NCI-H1092 (cell line): ENCODE data around the gene POLR1C.
"Not testable (repeated sequence)": the region's sequence is repeated elsewhere in the genome, so short reads cannot be mapped to it uniquely, and the experiment has no call there.

Source experiments
- DNase-seq: peaks from one replicate; lab custom pipeline; 2025; lab: John Stamatoyannopoulos, UW

The POLR1C gene

DNA sequence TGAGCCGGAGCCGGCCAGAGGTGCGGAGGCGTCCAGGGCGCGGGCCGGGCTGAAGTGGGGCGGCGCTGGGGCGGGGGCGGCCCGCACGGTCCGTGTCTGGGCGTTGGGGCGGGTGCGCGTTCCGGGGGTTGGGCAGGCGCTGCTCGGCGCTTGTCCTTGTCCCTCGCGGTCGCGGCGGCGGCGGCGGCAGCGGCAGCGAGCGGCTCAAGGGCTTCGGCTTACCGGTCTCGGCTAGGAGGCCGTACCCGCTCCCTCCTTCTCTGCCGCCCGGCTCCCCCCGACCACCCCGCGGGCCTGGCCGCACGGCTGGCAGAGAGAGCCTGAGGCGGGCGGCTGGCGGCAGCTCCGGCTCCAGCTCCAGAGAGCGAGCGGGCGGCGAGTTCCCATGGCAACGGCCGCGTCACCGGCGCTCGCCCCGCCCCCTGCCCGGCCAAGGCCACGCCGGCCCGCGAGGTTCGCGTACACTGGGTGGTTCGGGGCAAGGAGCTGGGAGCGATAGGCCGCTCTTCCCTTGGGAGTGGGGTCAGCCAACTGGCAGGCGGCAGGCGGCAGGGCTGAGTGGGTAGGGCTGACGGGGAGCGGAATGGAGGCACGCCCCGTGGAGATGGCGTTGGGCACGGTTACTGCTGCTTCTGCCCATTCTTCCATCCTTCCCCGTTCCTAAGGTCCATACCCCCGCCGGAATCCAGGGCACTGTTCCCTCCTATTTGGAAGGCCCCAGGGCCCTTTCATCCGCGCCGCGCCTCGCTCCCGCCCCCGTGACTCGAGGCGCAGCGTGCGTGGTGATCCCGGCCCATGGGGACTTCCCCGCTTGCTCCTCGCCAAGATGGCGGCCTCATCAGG is 6.7 kb upstream of the POLR1C start, which contains the start of gene LRRC73:
Gene LRRC73, minus strand, starts transcription at position 363 of the 843 bp plus-strand sequence. CDS start 561 bp downstream, outside the sequence.
- DNase-seq = peak; percentile 82

DNA sequence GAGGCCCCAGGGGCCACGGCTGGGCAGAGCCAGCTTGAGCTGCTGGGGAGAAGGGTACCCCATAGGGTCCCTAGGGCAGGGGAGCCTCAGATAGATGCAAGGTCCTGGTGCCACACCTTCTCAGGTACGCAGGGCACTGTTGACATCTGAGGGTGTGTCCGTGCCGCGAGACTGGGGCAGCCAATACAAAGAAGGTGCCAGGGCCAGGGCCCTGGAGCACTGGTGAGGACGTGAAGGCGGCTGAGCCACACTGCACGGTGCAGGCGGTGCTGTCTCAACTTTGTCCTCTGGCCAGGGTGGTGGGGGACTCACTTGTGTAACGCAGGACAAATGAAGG is 6.1 kb upstream of the POLR1C start:
- DNase-seq = no peak

DNA sequence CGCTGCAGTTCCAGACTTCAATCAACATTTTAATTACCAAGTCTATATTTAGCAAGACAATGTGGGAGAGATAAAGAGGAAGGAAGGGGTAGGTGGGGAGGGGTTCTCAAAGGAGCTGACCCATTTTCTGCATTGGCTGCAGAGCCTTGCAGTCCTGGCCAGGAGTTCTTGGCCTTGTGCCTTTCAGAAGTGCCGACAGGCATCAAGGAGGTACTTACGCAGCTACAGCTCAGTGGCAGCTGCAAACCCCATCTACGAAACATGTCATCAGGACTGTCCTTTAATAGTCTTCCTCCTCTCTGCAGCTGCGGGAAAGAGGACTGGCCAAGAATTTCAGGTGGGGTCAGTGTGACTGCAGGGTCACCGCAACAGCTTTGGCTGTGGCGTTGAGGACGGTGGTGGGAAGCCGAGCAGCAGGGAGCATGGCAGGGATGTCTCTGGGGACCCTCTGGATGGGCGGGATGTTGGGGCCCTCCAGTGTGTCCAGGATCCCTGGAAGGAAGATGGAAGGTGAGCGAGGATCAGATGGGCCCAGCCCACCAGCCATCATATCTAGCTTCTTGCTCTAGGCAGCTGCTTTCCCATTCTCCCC is 5.0 kb upstream of the POLR1C start:
- no peak for DNase-seq

DNA sequence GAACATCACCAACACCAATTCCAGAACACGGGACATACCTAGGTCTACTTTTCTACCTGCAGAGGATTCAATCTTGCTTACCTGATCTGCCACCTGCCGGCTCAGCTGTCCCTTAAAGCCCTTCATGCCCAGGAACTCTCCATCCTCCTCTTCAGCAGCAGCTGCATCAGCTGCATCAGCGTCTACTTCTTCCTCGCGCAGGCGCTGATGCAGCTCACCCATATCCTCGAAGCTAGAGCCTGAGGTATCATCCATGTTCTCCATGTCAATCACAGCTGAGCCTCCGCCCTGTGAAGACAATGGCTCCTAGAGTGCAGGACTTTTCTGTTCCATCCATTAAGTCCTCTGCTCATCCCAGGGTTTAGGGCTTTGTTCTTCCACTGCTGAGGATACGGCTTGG is 1.1 kb upstream of the POLR1C start:
- no peak for DNase-seq

DNA sequence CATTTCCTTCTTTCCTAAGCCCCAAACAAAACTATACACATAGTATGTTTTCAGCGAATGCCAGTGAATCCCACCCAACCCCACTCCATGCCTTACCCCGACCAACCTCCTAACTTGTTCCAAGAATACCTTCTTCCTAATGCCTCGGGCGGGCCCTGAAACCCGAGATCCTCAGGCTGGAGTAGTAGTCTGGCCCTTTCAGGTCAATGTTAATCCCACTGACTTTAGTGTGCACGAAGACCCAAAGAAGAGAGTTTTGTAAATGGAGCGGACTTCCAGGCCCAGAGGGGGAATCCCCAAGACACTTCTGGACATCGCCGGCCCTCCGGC is 557 bp upstream of the POLR1C start:
- DNase-seq = no peak

DNA sequence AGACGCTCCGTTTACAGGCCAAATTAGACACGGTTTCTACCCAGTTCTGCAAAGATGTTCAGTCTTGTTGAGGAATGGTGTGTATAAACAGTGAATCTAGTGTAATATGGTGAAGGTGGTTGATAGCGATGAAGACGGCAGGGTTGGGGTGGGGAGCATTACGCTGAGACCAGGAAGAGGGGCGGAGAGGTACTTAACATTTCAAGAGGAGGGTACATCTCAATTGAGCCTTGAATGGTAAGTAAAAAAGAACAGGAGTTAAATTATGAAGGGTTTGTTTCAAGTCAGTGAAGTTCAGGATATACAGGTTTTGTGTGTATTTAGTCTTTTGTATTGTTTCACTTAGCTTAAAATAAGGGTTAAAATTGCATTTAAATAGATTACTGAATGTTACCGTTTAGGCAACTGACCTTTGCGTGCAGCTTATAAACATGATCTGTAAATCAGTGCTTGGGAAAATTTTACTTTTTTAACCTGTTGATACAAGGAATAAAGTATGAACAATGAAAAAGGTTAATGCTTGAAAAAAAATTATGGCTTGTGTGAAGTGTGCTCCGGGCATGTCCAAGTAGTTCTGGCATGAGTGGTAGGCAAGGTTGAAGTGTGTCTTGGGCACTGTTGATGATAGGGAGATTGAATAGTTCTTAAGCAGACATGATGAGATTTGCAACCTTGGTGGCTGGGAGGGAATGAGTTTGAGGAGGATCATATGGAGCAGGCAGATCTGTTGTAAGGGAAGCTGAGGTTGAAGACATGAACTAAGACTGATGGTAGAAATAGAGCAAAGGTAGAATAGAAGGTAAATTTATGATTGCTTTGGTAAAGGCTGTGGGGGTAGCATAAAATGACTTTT is 842 bp downstream of the POLR1C start:
- DNase-seq = no peak

DNA sequence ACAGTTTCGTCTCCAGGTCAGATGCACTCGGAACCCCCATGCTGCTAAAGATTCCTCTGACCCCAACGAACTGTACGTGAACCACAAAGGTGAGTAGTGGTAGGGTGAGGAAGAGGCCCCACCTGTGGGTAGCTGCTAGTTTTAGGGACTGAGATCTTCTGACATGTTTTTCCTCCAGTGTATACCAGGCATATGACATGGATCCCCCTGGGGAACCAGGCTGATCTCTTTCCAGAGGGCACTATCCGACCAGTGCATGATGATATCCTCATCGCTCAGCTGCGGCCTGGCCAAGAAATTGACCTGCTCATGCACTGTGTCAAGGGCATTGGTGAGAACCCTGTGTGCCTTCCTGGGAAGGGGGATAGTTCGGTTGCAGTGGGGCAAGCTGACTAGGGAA is 3.2 kb downstream of the POLR1C start:
- no peak for DNase-seq

DNA sequence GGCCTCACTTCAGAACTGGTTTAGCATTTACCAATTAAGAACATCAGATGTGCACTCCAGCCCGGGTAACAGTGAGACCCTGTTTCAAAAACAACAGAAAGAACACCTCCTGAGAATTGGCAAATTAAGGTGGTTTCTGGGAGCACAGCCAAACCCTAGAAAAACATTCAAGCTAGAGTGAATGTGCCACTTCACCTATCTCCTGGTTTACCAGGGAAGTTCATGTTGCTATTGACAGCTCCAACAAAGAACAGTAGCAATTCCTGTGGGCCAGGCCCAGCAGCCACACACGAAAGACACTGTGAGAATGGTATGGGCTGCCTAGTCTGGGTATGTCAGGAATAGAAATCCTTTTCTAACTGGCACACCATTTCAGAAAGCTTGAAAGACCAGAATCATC is 4.9 kb downstream of the POLR1C start:
- peak; percentile 51 for DNase-seq

DNA sequence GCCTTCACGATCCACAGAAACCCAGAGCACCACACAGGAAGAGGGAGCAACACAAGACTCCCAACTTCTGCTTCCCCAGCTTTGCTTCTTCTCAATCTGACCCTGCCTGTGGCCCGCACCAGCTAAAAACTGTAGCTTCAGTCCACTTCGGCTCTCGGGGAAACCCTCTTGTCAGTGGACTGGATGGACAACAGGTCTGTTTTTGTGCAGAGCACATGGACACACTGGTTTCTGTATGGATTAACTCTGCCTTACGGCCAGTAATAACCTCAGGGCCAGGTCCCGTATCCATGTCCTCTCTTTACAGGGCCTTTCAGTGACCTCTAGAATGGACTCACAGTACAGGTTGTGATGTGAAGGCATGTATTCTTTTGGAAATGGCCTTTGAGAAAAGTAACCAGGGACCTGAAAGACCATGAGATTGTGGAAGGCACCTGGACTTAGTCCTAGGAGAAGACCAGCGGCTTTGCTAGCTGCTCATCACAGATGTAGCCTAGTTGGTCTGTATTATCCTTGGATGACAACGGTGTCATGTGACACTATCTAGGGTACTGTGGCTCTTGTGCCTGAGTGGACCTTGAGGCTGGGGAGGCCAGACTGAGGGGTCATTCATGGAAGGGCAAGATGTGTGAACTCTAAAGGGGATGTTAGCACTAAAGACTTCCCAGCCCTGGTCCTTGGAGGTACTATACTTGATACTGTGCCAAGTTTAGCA is 5.8 kb downstream of the POLR1C start:
- no peak for DNase-seq

DNA sequence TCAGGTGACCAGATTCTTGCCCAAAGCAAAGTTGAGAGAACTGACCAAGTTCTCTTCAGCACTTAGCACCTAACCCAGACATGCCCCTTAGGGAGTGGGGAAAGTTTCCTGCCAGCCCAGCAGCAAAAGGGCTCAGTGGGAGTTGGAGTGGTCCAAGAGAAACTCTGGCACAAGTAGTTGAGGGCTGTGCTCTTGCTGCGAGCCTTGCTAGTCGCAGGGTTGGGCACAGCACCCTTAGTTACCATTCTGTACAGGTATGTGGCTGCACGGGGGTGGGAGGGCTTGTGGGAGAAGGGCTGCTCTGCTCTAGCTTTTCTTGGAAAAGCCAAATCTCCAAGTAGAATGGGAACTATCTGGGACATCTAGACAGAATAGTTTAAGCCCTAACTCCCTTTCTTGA is 6.4 kb downstream of the POLR1C start:
- no peak for DNase-seq

DNA sequence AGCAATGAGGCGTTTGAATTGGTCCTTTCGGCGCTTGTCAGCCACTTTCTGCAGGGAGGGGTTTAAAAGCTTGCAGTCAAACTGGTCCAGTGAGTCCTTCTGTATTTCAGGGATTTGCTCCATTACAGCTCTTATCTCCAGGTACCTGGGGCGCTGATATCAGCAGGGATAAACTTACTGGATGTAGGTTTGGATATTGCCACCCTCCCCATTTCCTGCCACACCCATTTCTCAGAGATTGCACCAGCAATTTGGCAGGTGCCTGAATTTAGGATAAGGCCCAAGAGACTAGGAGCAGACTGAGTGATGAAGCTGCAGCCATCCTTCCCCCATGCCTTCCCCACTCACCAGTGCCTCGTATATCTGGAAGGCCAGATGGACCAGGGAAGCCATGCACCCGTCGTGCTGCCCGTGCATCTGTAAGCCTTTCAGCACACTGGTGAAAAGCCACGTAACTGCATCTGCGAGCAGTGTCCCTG is 7.6 kb downstream of the POLR1C start:
- no peak for DNase-seq

DNA sequence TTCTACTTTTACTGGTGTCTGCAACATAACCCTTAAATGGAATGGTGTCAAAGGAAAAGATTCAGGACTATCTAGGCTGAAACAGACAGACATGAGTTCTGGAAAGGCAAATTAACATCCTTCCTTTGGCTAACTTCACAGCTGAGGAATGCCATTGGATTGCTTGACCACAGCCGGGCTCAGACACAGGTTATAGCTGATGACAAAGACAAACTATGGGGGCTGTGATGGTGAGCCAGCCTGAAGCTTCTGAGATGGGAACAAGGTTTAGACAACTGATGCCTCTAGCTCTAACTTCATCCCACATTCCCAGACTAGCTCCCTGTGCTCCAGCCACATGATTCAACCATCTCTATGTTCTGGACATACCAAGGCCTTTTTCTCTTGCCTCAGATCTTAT is 15.3 kb downstream of the POLR1C start:
- no peak for DNase-seq

DNA sequence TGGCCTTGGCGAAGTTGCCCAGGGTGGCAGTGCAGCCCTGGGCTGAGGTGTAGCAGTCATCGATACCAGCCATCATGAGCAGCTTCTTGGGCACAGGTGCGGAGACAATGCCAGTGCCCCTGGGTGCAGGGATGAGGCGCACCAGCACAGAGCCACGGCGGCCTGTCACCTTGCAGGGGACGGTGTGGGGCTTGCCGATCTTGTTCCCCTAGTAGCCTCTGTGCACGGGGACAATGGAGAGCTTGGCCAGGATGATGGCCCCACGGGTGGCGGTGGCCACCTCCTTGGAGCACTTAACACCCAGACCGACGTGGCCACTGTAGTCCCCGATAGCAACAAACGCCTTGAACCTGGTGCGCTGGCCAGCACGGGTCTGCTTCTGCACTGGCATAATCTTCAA is 22.1 kb downstream of the POLR1C start:
- not testable (repeated sequence) for DNase-seq

DNA sequence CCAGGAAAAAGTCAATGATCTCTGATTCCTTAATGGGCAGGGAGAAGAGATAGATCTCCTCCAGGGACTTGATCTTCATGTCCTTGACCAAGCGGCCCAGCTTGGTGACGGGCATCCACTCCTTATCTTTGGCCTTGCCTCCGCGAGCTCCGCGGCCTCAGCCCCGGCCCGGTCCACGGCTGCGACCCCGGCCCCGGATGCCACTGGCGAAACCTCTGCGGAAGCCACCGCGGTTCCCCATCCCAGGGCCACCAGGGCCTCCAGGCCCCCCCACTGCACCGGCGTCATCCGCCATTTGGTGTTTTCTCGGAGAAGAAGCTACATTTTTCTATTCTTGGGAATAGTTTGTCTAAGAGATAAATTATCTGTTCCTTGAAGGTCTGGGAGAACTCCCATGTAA is 22.5 kb downstream of the POLR1C start:
- DNase-seq = not testable (repeated sequence)

DNA sequence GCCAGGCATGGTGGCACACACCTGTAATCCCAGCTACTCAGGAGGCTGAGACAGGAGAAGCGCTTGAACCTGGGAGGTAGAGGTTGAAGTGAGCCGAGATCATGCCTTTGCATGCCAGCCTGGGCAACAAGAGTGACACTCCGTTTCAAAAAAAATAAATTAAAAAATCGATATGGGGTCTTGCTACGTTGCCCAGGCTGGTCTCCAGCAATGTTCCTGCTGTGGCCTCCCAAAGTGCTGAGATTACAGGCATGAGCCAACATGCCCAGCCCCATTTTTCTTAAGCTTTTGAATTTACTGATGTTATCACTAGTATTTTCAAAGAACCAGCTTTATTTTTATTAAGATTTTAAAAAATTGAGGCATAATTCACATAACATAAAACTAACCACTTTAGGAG is 23.6 kb downstream of the POLR1C start:
- DNase-seq = no peak

DNA sequence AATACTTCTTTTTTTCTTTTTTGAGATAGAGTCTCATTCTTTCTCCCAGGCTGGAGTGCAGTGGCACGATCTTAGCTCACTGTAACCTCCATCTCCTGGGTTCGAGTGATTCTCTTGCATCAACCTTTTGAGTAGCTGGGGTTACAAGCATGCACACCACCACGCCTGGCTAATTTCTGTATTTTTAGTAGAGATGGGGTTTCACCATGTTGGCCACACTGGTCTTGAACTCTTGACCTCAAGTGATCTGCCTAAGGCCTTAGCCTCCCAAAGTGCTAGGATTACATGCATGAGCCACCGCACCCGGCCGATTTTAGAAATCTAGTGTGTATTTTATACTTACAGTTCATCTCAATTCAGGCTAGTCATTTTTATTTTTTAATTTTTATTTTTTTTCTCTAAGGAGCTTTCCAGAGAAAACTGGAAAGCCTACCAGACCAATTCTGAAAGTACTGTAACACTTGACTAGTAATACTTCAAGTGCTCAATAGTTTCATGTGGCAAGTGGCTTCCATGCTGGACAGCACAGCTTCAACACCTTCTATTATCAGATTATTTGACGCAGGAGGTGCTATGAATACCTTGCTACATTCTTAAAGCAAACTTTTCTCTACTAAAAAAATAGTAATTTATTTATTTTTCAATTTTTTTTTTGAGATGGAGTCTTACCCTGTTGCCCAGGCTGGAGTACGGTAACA is 25.0 kb downstream of the POLR1C start:
- no peak for DNase-seq

DNA sequence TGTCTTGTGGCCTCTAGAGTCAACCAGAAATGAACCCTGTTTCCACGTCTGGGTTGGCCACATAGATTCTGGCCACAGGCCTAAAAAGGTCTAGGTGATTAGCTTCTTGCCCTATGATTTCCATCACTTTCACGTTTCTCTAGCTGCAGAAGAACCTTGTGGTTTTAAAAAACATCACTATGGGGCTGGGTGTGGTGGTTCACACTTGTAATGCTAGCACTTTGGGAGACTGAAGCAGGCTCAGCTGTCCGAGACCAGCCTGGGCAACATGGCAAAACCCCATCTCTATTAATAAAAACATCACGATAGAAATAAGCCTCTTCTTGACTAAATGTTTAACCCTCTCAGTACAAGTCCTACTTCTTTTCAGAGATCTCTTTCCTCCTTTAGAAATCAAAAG is 27.6 kb downstream of the POLR1C start:
- no peak for DNase-seq

DNA sequence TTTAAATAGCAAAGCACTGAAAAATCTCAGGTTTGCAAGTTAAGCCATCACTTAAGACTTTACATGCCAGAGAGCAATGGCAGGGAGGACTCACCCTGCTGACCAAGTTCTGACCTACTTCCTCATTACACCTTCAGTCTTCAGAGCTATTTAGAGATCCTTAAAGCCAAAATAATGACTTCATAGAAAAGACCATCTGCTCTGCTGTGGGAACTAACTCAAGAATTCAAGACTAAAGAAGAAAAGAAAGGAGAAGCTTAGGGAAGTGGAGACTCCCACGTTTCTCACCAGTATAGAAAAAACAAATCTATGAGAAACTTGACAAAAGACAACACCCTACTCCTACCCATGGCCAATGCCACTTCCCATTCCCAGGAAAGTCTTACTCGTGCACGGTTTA is 30.3 kb downstream of the POLR1C start:
- DNase-seq = no peak

DNA sequence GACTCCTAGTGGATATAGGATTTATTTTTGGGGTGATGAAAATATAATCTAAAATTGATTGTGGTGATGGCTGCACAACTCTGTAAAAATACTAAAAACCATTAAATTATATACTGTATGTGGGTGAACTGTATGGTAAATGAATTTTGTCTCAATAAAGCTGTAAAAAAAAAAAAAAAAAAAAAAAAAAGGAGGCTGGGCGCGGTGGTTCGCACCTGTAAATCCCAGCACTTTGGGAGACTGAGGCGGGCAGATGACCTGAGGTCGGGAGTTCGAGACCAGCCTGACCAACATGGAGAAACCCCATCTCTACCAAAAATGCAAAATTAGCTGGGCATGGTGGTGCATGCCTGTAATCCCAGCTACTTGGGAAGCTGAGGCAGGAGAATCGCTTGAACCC is 40.7 kb downstream of the POLR1C start:
- DNase-seq = not testable (repeated sequence)

DNA sequence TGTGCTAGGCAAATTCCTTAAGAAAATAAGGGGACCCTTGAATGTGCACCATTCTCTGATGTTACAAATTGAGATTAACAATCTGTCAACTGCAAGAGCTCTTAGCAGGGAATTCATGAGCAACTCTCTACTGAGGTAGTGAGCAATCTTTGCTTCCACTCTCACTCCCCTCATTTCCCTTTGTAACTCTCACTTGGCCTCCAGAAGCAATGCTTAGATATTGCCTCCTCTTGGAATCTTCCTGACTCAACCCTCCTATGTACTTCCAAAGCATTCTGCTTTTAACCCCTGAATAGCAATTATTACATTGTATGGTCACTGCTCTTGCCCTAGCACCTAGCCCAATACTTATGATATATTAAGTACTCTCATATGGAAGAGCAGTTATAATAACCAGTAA is 42.4 kb downstream of the POLR1C start:
- DNase-seq = no peak

DNA sequence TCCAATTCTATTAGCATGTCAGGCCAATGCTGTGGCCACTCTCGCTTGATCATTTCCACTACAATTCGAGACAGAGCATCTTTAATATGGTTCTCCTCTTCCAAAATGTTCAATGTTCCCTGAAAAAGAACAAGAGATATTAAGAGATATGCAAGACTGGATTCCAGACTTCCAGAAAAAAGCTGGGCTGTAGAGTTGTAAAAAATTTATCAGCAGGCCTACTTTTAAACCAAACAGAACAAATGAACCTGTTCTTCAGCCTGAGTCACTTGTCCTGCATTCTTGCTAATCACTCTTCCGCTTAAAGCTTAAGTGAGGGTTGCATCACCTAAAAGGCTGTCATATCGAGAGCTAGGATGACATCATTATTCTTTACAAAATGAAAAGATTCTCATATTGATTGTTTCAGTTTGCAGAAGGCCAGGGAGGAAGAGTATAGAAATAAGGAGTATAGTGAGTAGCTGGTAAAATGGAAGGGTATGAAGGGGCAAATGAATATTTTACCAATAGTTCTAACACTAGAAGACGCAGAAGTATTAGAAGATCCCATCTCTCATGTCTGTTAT is 54.1 kb downstream of the POLR1C start:
- DNase-seq = no peak
